ENCODE data around the gene AHCYL2.
"Not testable (repeated sequence)": the region's sequence is repeated elsewhere in the genome, so short reads cannot be mapped to it uniquely, and the experiment has no call there.

The AHCYL2 gene

GRCh38 chr7:129427526-129428045, 202.8 kb downstream of the AHCYL2 start:
- DNase-seq (ENCODE audit: low read depth) = no peak

GRCh38 chr7:129431911-129432643, 207.2 kb downstream of the AHCYL2 start:
- DNase-seq (ENCODE audit: low read depth) = no peak

GRCh38 chr7:129433847-129434674, 209.2 kb downstream of the AHCYL2 start, which contains the start of gene STRIP2:
Gene STRIP2 (plus strand): TSS chr7:129434432. CDS start chr7:129434473, 41 bp downstream.
- peak; percentile 58 for DNase-seq (ENCODE audit: low read depth)

GRCh38 chr7:129434675-129435318, 210.0 kb downstream of the AHCYL2 start:
- peak; percentile 6 for DNase-seq (ENCODE audit: low read depth)

DNA sequence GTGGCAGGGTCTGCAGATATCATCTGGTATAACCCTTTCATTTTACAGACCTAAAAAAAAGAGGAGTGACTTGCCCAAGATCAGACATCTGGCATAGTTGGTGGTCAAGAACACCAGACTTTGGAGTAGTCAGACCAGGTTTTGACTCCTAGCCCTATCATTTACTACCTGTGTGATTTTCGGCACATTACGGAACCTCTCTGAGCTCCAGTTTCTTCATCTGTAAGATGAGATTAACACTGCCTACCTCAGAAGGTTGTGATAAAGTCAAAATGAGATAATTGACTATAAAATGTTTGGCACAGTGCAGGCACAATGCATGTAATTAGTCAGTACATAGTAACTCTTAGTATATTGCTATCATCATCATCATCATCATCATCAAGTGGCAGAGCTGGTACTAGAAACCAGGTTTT, 210.6 kb downstream of the AHCYL2 start:
- no peak for DNase-seq (ENCODE audit: low read depth)

DNA sequence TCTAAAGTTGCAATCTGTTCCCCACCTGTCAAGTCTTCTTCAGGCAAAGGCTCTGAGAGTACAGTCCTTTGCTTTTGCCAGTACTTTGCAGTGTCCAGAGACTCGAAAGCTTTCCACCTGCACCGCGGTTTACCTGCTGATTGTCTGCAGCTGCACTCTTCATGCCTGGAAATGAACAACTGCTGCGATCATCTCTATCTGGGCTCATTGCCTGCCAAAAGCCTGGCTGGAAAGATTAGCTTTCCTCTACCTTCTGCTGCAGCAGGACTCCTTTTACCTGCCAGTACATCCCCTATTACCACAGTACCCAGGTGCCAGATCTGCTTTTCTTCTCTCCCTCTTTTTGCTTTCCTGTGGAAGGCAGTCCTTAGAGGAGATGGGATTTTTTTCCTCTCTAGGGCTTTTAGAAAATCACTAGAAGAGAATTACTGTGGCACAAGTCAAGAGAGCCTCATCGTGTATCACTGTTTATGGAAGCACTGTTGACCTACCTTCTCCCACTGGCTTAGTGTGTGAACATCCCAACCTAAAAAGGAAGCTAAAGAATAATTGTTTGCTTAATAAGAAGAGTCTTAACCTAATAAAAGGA, 211.6 kb downstream of the AHCYL2 start:
- no peak for DNase-seq (ENCODE audit: low read depth)

GRCh38 chr7:129437190-129437589, 212.4 kb downstream of the AHCYL2 start:
- no peak for DNase-seq (ENCODE audit: low read depth)

GRCh38 chr7:129438281-129438838, 213.5 kb downstream of the AHCYL2 start:
- no peak for DNase-seq (ENCODE audit: low read depth)

DNA sequence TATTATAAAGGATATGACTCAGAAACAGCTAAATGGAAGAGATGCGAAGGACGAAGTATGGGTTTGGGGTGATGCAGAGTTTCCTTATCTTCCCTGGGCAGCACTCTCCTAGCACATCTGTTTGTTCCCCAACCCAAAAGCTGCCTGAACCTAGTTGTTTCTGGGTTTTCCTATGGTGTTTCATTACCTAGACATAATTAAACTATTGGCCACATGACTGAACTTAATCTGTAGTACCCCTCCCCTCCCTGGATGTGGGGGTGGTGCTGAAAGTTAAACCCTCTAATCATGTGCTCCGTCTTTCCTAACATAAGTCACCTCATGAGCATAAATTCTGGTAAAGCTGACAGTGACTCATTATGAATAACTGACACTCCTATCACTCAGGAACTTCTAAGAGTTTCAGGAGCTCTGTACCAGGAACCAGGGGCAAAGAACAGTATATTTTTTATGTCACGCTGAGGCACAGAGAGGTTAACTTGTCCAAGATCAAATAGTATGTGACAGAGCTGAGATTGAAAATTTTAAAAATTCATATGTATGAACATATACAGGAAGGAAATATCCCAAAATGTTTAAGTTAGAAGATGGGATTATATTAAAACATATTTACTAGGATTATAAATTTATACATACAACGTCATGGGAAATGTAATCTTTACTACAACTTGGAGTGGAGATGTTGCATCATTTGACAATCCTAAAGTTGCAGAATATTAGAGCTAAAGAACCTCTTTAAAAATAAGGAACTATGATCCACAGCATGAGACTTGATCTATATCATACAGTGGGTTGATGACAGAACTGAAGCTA, 214.2 kb downstream of the AHCYL2 start:
- DNase-seq (ENCODE audit: low read depth) = peak; percentile 86

GRCh38 chr7:129439963-129440625, 215.3 kb downstream of the AHCYL2 start:
- DNase-seq (ENCODE audit: low read depth) = no peak

DNA sequence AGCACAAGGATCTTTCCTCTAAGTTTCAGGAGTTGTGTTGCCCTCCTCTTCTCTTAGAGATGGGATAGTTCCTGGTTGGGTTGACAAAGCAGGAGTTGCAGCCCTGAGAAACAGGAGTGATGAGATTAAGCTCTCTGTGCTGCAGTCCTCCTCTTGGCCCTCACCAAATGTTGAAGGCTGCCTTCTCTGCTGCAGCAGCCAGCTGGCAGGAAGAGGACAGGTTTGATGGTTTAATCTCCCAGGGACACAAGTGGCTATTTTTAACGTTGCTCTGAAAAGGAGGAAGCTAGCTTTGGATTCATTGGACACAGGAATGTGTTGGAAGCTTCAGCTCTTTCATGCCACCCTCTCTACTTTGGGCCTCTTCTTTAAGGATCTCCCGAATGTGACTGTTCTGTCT, 218.8 kb downstream of the AHCYL2 start:
- no peak for DNase-seq (ENCODE audit: low read depth)

DNA sequence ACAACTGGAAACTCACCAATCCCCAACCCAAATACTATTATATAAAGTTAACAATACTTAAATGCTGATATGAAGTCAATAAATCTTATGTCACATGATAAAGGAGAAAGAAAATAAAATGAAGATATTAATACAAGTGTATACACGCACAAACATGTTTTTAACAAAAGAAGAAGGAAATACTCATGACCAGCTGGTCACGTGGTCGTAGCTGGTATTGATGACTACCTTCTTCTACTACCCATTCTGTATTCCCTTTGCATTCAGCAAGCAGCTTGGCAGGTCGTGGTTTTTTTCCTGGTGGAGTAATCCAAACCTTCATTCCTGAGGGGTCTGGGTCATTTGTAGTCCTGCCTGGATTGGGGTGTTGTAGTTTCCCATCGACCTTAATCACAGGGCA, 219.9 kb downstream of the AHCYL2 start:
- DNase-seq (ENCODE audit: low read depth) = not testable (repeated sequence)

DNA sequence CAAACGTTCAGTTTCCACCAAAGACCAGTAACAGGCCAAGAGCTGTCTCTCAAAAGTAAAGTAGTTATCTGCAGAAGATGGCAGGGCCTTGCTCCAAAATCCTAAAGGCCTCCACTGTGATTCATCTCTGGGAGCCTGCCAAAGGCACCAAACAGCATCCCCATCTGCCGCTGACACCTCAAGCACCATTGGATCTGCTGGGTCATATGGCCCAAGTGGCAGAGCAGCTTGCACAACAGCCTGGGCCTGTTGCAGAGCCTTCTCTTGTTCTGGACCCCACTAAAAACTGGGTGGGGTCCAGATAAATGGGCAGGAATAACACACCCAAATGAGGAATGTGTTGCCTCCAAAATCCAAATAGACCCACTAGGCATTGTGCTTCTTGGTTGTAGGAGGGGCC, 222.1 kb downstream of the AHCYL2 start:
- DNase-seq (ENCODE audit: low read depth) = not testable (repeated sequence)

- DNase-seq (ENCODE audit: low read depth) = not testable (repeated sequence)
Observed at GRCh38 chr7:129447445-129447844, 222.6 kb downstream of the AHCYL2 start.

DNA sequence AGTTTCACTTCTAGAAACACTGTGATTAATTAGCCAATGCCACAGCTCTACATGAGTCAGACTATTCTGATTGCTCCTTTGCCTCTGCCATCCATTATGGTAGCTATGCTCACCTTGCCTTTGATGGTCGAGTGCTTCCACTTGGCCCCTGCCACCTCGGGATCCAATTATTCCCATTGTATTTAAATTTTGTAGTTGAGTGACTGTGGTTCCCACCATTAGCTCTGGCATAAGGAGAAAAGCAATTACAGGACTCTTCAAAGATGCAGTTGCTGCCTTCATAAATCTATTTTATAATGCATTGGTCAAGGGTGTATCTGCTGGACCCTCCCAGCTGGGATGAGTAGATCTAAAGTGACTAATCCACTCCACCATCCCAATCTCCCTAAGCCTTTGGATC, 223.8 kb downstream of the AHCYL2 start:
- DNase-seq (ENCODE audit: low read depth) = not testable (repeated sequence)

DNA sequence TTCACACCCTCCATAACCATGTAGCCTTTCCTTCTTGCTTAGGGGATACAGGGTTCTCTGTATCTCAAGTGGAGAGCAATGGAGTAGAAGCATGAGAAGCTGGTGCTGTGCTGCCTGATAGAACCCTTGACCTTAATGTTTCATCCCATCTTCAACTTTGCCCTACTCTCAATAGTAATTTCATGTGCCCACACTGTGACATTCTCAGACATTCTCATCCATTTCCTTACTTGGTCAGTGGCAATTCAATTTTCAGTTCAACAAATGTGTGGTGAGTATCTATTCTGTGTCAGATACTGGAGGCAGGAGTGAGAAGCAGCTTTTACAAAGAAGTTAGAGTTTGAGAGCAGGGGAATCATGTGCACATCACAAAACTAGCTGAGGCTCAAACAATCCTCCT, 225.5 kb downstream of the AHCYL2 start:
- no peak for DNase-seq (ENCODE audit: low read depth)

DNA sequence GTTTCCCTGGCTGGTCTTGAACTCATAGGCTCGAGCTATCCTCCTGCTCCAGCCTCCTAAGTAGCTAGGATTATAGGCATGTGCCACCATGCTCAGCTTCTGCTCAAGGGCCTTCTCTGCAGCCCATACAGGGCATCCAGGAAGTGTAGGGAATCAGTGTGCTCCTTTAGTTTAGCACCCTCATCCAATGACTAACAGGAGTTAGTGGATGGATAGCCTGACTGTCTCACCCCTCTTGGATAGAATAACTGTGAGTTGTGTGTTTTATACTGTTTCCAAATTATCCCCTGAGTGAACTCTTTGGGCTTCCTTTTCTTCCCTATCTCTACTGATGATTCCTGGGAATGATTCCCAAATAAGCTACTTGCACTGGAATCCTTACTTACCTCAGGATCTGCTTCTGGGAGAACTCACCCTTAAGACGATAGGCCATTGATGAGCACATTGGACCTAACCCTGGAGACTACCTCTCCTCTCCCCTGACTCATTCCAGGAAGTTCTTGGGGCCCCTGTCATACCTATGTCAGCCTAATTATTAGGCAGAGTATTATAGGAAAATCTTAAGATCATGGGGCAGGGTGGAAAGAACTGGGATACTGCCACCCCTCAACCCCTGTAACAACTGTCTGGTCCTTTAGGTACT, 227.9 kb downstream of the AHCYL2 start:
- DNase-seq (ENCODE audit: low read depth) = no peak

- DNase-seq (ENCODE audit: low read depth) = no peak
Observed at GRCh38 chr7:129453510-129454248, 228.8 kb downstream of the AHCYL2 start.

DNA sequence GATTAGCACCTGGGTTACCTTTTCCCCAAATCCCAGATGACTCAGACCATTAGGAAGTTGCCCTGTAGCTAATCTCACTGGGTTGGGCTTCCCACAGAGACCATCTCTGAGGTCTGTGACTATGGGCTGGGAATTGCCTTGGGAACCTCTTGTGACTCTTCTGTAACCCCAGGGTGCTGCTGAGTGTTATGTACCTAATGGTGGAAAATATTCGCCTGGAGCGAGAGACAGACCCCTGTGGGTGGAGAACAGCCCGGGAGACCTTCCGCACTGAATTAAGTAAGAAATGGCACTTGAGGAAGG, 229.4 kb downstream of the AHCYL2 start:
- no peak for DNase-seq (ENCODE audit: low read depth)
